WTC11 (cell line): ENCODE data around the gene ARHGAP44.

Source experiments
- ATF1 ChIP-seq: sonication (generic); formaldehyde crosslinking; IDR thresholded peaks from 2 replicates; pipeline ENCODE4 v1.8.1; 2023; ENCODE audit warnings: mild to moderate bottlenecking, moderate library complexity, missing genetic modification reagents
- ELF4 ChIP-seq: sonication (generic); formaldehyde crosslinking; IDR thresholded peaks from 2 replicates; pipeline ENCODE4 v1.8.1; 2022; ENCODE audit warnings: low read depth, mild to moderate bottlenecking, moderate library complexity, missing genetic modification reagents
- NFYB ChIP-seq: sonication (generic); formaldehyde crosslinking; conservative IDR thresholded peaks from 2 replicates; pipeline ENCODE4 v1.8.0; 2022; ENCODE audit warnings: low read depth, missing genetic modification reagents
- TP53 ChIP-seq: sonication (generic); formaldehyde crosslinking; IDR thresholded peaks from 2 replicates; pipeline ENCODE4 v1.8.1; 2023; ENCODE audit warnings: mild to moderate bottlenecking, missing genetic modification reagents
- TF ChIP-seq, protein P1 (sequence below): fragments of 200-600 bp; IDR thresholded peaks from 2 replicates; pipeline ENCODE4 v1.8.0; 2022; ENCODE audit warnings: antibody characterized with exemption
- TF ChIP-seq, protein P2 (sequence below): fragments of 250-450 bp; sonication (Bioruptor Pico); IDR thresholded peaks from 2 replicates; pipeline ENCODE4 v1.9.0; 2021; ENCODE audit warnings: moderate library complexity, mild to moderate bottlenecking, inconsistent platforms, borderline replicate concordance
- TF ChIP-seq, protein P3 (sequence below): sonication (generic); formaldehyde crosslinking; conservative IDR thresholded peaks from 2 replicates; pipeline ENCODE4 v1.8.1; 2022; ENCODE audit warnings: mild to moderate bottlenecking, missing genetic modification reagents
- TF ChIP-seq, protein P4 (sequence below): fragments of 250-450 bp; sonication (Bioruptor Pico); IDR thresholded peaks from 2 replicates; pipeline ENCODE4 v1.9.0; 2021; ENCODE audit warnings: mild to moderate bottlenecking
- TF ChIP-seq, protein P5 (sequence below): sonication (generic); formaldehyde crosslinking; IDR thresholded peaks from 2 replicates; pipeline ENCODE4 v1.8.0; 2022; ENCODE audit warnings: mild to moderate bottlenecking, missing genetic modification reagents

DNA sequence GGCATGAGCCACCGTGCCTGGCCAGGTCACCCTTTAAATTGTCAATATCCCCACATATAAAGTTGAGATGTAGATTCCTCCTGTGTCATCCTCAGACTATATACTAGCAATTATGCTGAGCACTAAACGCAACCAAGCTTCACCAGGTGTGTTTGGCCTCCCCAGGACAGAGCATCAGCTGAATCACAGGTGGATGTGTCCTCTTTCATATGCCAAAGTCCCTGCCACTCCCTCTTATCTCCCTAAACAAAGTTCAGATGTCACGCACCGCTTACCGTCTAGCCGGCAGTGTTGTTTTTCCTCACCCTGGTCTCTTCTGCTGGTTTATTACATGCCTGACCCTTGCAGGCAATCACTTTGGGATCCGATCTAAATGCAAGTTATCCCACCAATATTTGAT is 43.8 kb upstream of the ARHGAP44 start:
- TF ChIP-seq, protein P1, sequence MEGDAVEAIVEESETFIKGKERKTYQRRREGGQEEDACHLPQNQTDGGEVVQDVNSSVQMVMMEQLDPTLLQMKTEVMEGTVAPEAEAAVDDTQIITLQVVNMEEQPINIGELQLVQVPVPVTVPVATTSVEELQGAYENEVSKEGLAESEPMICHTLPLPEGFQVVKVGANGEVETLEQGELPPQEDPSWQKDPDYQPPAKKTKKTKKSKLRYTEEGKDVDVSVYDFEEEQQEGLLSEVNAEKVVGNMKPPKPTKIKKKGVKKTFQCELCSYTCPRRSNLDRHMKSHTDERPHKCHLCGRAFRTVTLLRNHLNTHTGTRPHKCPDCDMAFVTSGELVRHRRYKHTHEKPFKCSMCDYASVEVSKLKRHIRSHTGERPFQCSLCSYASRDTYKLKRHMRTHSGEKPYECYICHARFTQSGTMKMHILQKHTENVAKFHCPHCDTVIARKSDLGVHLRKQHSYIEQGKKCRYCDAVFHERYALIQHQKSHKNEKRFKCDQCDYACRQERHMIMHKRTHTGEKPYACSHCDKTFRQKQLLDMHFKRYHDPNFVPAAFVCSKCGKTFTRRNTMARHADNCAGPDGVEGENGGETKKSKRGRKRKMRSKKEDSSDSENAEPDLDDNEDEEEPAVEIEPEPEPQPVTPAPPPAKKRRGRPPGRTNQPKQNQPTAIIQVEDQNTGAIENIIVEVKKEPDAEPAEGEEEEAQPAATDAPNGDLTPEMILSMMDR, result no peak
- no peak for TF ChIP-seq ELF4 (CRISPR knock-in tag)
- TF ChIP-seq TP53 (CRISPR knock-in tag), result no peak
- TF ChIP-seq, protein P2, sequence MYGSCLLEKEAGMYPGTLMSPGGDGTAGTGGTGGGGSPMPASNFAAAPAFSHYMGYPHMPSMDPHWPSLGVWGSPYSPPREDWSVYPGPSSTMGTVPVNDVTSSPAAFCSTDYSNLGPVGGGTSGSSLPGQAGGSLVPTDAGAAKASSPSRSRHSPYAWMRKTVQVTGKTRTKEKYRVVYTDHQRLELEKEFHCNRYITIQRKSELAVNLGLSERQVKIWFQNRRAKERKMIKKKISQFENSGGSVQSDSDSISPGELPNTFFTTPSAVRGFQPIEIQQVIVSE (CRISPR knock-in tag), result no peak
- TF ChIP-seq, protein P3, sequence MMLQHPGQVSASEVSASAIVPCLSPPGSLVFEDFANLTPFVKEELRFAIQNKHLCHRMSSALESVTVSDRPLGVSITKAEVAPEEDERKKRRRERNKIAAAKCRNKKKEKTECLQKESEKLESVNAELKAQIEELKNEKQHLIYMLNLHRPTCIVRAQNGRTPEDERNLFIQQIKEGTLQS, result no peak
- TF ChIP-seq NFYB (CRISPR knock-in tag), result no peak
- TF ChIP-seq, protein P4, sequence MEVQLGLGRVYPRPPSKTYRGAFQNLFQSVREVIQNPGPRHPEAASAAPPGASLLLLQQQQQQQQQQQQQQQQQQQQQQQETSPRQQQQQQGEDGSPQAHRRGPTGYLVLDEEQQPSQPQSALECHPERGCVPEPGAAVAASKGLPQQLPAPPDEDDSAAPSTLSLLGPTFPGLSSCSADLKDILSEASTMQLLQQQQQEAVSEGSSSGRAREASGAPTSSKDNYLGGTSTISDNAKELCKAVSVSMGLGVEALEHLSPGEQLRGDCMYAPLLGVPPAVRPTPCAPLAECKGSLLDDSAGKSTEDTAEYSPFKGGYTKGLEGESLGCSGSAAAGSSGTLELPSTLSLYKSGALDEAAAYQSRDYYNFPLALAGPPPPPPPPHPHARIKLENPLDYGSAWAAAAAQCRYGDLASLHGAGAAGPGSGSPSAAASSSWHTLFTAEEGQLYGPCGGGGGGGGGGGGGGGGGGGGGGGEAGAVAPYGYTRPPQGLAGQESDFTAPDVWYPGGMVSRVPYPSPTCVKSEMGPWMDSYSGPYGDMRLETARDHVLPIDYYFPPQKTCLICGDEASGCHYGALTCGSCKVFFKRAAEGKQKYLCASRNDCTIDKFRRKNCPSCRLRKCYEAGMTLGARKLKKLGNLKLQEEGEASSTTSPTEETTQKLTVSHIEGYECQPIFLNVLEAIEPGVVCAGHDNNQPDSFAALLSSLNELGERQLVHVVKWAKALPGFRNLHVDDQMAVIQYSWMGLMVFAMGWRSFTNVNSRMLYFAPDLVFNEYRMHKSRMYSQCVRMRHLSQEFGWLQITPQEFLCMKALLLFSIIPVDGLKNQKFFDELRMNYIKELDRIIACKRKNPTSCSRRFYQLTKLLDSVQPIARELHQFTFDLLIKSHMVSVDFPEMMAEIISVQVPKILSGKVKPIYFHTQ, result no peak
- no peak for TF ChIP-seq ATF1
- TF ChIP-seq, protein P5, sequence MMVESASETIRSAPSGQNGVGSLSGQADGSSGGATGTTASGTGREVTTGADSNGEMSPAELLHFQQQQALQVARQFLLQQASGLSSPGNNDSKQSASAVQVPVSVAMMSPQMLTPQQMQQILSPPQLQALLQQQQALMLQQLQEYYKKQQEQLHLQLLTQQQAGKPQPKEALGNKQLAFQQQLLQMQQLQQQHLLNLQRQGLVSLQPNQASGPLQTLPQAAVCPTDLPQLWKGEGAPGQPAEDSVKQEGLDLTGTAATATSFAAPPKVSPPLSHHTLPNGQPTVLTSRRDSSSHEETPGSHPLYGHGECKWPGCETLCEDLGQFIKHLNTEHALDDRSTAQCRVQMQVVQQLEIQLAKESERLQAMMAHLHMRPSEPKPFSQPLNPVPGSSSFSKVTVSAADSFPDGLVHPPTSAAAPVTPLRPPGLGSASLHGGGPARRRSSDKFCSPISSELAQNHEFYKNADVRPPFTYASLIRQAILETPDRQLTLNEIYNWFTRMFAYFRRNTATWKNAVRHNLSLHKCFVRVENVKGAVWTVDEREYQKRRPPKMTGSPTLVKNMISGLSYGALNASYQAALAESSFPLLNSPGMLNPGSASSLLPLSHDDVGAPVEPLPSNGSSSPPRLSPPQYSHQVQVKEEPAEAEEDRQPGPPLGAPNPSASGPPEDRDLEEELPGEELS (CRISPR knock-in tag), result no peak
